Peyer's patch (tissue), 4 donors: ENCODE data around the gene ASNSD1.

Source experiments
- CTCF ChIP-seq, 6 experiments: fragments of 450-650 bp in 4 of 6; fragments of 200-600 bp in 2 of 6; sonication (generic) in 1 of 6; IDR thresholded peaks; one replicate each; pipeline ENCODE4 v1.5.1; 2017 to 2019; ENCODE audit warnings: antibody characterized with exemption in 6 of 6, mild to moderate bottlenecking in 3 of 6, moderate library complexity in 1 of 6
- POLR2A ChIP-seq, 2 donors: fragments of 450-650 bp; IDR thresholded peaks; one replicate each; pipeline ENCODE4 v1.5.1; 2017; ENCODE audit warnings: antibody characterized with exemption in 2 of 2, mild to moderate bottlenecking in 2 of 2, moderate library complexity in 2 of 2

GRCh38 chr2:189657867-189658266, 3.4 kb upstream of the ASNSD1 start:
- TF ChIP-seq POLR2A (IDR thresholded peaks at IDR 0.05) (no peak), CTCF (IDR thresholded peaks at IDR 0.05) (no peak)
